Pancreas (tissue), 10 donors: ENCODE results near the gene NCBP1. TPM values are rescaled to one million over a fixed set of nuclear protein-coding genes. Genes with fewer than 3 reads are reported as not detected.

Source experiments
- ATAC-seq, 4 donors: fragments of 200-7000 bp; cut with Tn5 transposase; one replicate each; pipeline versions ENCODE4 v1.8.0 to v1.9.1; 2020; ENCODE audit warnings: mild to moderate bottlenecking in 4 of 4, moderate library complexity in 4 of 4
- DNase-seq, 6 donors: peaks; one replicate each; pipeline ENCODE4 v3.0.0-alpha.2; 2020
- FAIRE-seq: peaks from 2 replicates; lab custom pipeline; 2012; peaks lifted over from hg19 to GRCh38; lab: Jason Lieb, UNC
- H3K27ac ChIP-seq, 4 donors: fragments of 200-600 bp; sonication (generic); 1 replicate in 3 of 4; 2 replicates in 1 of 4; pipeline versions ENCODE4 v1.5.0 to v1.8.0; 2020
- H3K27me3 ChIP-seq, 4 donors: fragments of 200-600 bp; one replicate each; pipeline ENCODE4 v1.8.0; 2021
- H3K36me3 ChIP-seq, 3 donors: fragments of 200-600 bp; sonication (generic) in 1 of 3; one replicate each; pipeline versions ENCODE4 v1.5.0 to v1.8.0; 2020 to 2021
- H3K4me1 ChIP-seq, 3 donors: fragments of 200-600 bp; one replicate each; pipeline ENCODE4 v1.8.0; 2021
- H3K4me3 ChIP-seq, 4 donors: fragments of 200-600 bp; sonication (generic) in 2 of 4; one replicate each; pipeline versions ENCODE4 v1.5.0 to v1.8.0; 2020 to 2021
- H3K9me3 ChIP-seq, 4 donors: fragments of 200-600 bp; one replicate each; pipeline ENCODE4 v1.8.0; 2021
- CTCF ChIP-seq, 4 donors: fragments of 200-600 bp; sonication (generic) in 3 of 4; IDR thresholded peaks; one replicate each; pipeline versions ENCODE4 v1.5.0 to v1.8.0; 2021; ENCODE audit warnings: antibody characterized with exemption in 4 of 4
- WGBS, 2 donors: extraction: QIAGEN DNeasy Blood & Tissue Kit; methylation state at CpG; one replicate each; pipeline ENCODE4 v1.1.7; 2013; 5-methylcytosine and 5-hydroxymethylcytosine counted together
- intact Hi-C, 3 donors: fragments of 100-400 bp; cut with DNase I; formaldehyde crosslinking; loops; one replicate each; pipeline versions ENCODE4 v1.11.1 to v1.14.2; 2022
- polyA plus RNA-seq, 2 donors: library from polyadenylated mRNA; stranded (reverse); fragments of 200-250 nt; gene quantifications; one replicate each; pipeline ENCODE4 v1.2.3, GENCODE V29; 2013
- total RNA-seq, 6 donors: library from RNA; stranded (reverse); fragmentation: NEBNext Ultra II Directional in 4 of 6; extraction: Animal tissue kit (Norgen Biotek cat#: 25700) in 4 of 6; gene quantifications; one replicate each; pipeline versions ENCODE4 v1.2.1 to v1.2.4, GENCODE V29; 2021 to 2023
- donor health status: healthy with polysubstance abuse.
- donor health status: DM: no; HTN: no; CAD: no; lungs with moderate emphysema.
- donor health status: DM: no; HTN: no; CAD: no.
- donor health status: control.
- donor health status: control.
- donor health status: Bipolar disorder and iron deficiency.
- donor health status: DM: yes; HTN: yes; CAD: no.
- donor health status: DM: no; HTN: no; CAD: no.
- donor health status: DM: no; HTN: no; CAD: no.
- donor health status: DM: yes; HTN: yes; CAD: no.

The NCBP1 gene
- total and polyA plus RNA-seq, 8 donors, result 4.6 to 17.4 (median 11.3) TPM

- no peak for FAIRE-seq
- 68% methylated on average over 3 of the region's 3 CpGs for WGBS, 2 donors
- H3K4me1 ChIP-seq, result no peaks in the 10 kb centered on the region
- H3K27ac ChIP-seq, result no peak overlapping the region
- no peaks in the 10 kb centered on the region for H3K27me3 ChIP-seq
- ATAC-seq, result no peak
- no peak for DNase-seq
- H3K9me3 ChIP-seq, result no peaks in the 10 kb centered on the region
- no peak overlapping the region for H3K4me3 ChIP-seq
- no peaks in the 10 kb centered on the region for H3K36me3 ChIP-seq
- no peak for TF ChIP-seq CTCF (IDR thresholded peaks at IDR 0.05)
- intact Hi-C loops, result no loop called here
These were observed 84.2 kb downstream of the NCBP1 start for GRCh38 chr9:97717866-97718265.

GRCh38 chr9:97721396-97721795 lies 87.8 kb downstream of the NCBP1 start:
- H3K36me3 ChIP-seq, result no peaks in the 10 kb centered on the region
- WGBS, 2 donors, result 70 to 73% methylated on average over 2 of the region's 2 CpGs
- ATAC-seq (no peak), FAIRE-seq (no peak), DNase-seq (no peak)
- no peaks in the 10 kb centered on the region for H3K4me1 ChIP-seq
- no peaks in the 10 kb centered on the region for H3K27me3 ChIP-seq
- H3K27ac ChIP-seq, result no peak overlapping the region
- no peak for TF ChIP-seq CTCF (IDR thresholded peaks at IDR 0.05)
- no peaks in the 10 kb centered on the region for H3K9me3 ChIP-seq
- intact Hi-C loops, result no loop called here
- no peak overlapping the region for H3K4me3 ChIP-seq

GRCh38 chr9:97722331-97722730 lies 88.7 kb downstream of the NCBP1 start:
- intact Hi-C loops, result no loop called here
- no peak for FAIRE-seq
- no peak for ATAC-seq
- no peaks in the 10 kb centered on the region for H3K36me3 ChIP-seq
- no peak for DNase-seq
- no peak overlapping the region for H3K27ac ChIP-seq
- TF ChIP-seq CTCF (IDR thresholded peaks at IDR 0.05), result no peak
- no peak overlapping the region for H3K4me3 ChIP-seq
- H3K9me3 ChIP-seq, result no peaks in the 10 kb centered on the region
- 46 to 49% methylated on average over 2 of the region's 2 CpGs for WGBS, 2 donors
- no peaks in the 10 kb centered on the region for H3K4me1 ChIP-seq
- H3K27me3 ChIP-seq, result no peaks in the 10 kb centered on the region

Other genes starting within 250 kb of the NCBP1 start
- gene TDRD7, start 221.7 kb upstream of the NCBP1 start, total RNA-seq, result 1 to 10 TPM; 3.9 to 9.5 (median 4.7) TPM
- 1 to 10 TPM; 3.4 to 6.4 TPM for gene TDRD7, start 221.7 kb upstream of the NCBP1 start, polyA plus RNA-seq
- 10 to 100 TPM in 4 of 6 donors, 1 to 10 TPM in 2; 8.4 to 17.0 (median 11.7) TPM for gene TMOD1, start 132.2 kb upstream of the NCBP1 start, total RNA-seq
- gene TMOD1, start 132.2 kb upstream of the NCBP1 start, polyA plus RNA-seq, result 10 to 100 TPM; 12.2 to 28.7 TPM
- gene TSTD2, start 453 bp upstream of the NCBP1 start, total RNA-seq, result 10 to 100 TPM in 2 of 6 donors, 1 to 10 TPM in 4; 7.8 to 12.7 (median 9.2) TPM
- 10 to 100 TPM; 10.3 to 16.8 TPM for gene TSTD2, start 453 bp upstream of the NCBP1 start, polyA plus RNA-seq
- gene XPA, start 63.5 kb downstream of the NCBP1 start, total RNA-seq, result 1 to 10 TPM; 4.9 to 7.6 (median 6.2) TPM
- 10 to 100 TPM in 1 of 2 donors, 1 to 10 TPM in 1; 7.9 to 12.6 TPM for gene XPA, start 63.5 kb downstream of the NCBP1 start, polyA plus RNA-seq
- under 1 TPM in 5 of 6 donors, not detected in 1; 0.03 to 0.12 (median 0.08) TPM for gene FOXE1, start 219.4 kb downstream of the NCBP1 start, total RNA-seq
- under 1 TPM; 0.04 to 0.16 TPM for gene FOXE1, start 219.4 kb downstream of the NCBP1 start, polyA plus RNA-seq